ENCODE measurements around the gene POLR1A.
"Not testable (repeated sequence)": the region's sequence is repeated elsewhere in the genome, so short reads cannot be mapped to it uniquely, and the experiment has no call there.

POLR1A gene

DNA sequence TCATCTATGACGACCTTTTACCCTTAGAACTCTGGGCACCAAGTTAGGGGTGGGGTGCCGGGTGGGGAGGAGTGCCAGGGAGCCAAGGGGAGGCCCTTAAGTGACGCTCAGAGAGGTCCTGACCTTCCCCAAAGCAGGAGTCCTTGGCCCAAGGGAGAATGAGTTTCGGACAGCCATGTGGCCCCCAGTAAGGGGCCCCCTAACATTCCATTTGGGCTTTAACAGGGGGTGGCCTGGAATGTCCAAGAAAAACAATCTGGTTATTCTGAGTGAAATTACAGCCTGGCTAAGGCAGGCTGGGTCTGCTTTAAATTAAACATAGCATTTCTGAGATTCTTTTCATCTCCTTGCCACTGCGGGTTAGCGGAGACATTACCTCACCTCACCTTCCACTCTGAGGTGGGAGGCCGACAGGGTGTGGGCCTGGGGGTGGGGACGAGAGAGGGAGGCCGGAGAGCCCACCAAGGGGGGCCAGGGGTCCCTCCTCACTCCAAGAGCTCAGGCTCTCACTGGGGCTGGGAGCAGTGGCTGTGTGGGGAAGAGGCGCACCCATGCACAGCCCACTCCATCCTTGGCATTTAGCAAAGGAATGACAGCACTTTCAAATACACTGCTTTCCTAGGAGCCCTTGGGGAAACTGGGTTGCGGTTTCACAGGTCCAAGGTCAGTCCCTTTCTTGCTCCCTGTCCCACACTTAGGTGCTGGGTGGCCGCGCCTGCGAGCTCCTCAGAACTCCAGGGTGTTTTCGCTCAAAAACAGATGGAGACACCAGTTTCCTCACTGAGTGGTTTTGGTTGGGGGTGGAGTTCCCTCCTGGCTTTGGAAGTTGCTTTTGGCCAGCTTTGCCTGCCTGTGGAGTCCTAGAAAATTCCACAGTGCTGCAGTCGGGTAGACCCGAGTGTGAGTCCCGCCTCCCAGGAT is 107.4 kb downstream of the POLR1A start:
- no peak for DNase-seq (ENCODE audit: low read depth)

DNA sequence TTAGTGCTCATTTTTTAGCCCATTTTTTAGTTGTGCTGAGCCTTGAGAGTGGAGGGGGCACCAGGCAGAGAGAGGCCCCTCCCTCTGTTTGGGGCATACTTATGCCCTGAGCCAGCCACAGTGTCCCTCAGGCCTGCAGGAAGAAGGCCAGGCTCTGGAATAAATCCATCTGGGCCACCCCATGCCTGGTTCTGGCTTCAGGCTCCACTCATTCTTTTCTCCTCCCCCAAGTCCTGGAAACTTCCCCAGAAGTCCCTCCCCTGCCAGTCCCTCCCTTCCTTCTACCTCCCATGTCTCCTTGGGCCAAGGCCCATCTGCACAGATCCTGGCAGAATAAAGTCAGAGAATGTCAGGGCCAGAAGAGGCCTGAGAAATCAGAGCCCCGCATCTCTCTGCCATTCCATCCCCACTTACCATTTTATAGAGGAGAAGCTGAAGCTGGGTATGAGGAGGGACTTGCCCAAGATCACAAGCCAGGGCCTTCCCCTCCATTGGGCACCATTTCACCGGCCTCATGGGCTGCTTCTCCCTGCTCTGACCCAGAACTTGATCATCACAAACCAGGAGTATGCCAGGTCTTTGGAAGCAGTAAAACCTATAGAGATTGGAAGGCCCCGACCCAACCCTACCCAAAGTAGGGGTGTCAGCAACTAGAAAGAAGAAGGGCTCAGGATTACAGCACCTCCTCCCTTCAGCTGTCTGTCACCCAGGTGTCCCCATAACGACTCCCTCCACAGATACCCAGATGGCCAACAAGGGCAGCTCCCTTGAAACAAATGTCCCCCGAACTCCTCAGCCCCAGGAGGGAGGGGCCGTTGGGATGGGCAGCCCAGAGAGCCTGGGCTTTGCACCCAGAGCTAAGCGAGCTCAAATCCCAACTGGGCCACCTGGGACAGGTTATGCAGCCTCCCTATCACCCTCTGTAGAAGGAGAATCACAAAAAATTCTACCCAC is 108.4 kb downstream of the POLR1A start:
- no peak for DNase-seq (ENCODE audit: low read depth)

DNA sequence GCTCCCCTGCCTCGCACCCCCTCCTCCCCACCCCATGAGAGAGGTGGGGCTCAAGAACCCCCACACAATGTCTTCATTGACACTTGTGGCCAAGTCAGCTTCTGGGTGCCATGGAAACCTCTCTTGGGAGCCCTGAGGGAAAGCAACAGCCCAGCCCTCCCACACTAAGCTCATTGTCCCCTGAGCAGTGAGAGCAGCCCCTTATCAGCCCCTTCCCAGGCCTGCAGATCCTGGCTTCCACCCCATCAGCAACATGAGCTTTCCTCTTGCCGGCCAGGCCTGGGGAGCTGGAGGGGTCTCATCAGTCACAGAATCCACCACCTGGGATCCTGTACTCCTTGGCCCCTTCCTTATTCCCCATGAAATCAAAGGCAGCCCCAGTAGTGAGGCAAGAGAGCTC is 109.1 kb downstream of the POLR1A start:
- DNase-seq (ENCODE audit: low read depth), result no peak

DNA sequence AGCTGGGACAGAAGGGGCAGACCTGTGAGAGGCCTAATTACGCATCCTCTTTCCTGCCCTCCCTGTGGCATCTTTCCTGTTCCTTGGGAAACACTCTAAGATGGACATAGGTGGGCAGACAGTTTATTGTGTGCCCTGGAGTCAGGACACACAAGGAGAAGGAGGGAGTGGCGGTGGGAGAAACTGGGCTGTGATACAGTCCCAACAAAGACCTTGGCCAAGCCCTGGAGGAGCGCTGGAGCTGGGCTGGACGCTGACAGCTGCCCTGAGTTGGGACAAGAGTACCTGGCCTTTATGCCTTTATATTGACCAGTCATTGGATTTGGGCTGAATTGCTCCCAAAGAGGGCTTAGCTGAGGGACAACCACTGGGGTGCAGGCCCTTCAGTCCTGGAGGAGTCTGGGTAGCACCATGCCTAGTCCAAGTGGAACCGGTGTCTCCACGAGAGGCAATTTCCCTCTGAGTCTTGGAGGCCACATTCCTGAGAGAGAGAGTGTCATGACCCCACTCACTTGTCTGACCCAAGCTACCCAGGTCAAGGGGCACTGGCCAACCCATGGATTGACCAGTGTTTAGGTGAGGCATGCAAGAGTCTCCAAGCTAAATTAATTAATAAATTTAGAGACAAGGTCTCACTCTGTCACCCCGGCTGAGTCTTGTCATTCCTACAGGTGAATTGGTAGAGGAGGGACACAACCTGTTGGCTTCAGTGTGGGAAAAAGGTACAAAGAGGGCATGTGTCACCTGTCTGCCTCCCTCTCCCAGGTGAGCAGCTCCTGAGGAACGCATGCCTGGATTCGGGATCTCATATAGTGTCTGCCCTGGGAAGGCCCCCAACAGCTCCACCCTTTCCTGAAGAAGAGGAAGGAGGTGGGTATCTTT is 109.8 kb downstream of the POLR1A start:
- DNase-seq (ENCODE audit: low read depth), result no peak

- no peak for DNase-seq (ENCODE audit: low read depth)
Measured at GRCh38 chr2:85994897-85995647, 110.6 kb downstream of the POLR1A start.

DNA sequence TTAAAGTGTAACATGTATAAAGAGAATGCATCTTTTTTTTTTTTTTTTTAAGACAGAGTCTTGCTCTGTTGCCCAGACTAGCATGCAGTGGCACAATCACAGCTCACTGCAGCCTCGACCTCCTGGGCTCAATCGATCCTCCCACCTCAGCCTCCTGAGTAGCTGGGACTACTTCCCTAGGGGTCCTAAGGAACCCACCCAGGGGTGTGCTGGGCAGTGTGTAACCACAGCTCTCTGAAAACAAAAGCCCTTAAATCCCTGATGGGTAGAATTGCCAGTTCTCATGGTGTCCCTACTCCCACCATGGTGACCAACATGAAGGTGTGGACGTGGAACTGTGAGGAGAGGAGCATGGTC is 111.3 kb downstream of the POLR1A start:
- DNase-seq (ENCODE audit: low read depth), result no peak

GRCh38 chr2:85992611-85993010 is 113.1 kb downstream of the POLR1A start:
- DNase-seq (ENCODE audit: low read depth), result no peak

GRCh38 chr2:85992053-85992452 is 113.6 kb downstream of the POLR1A start:
- not testable (repeated sequence) for DNase-seq (ENCODE audit: low read depth)

GRCh38 chr2:85990084-85990483 is 115.6 kb downstream of the POLR1A start:
- DNase-seq (ENCODE audit: low read depth), result no peak

- no peak for DNase-seq (ENCODE audit: low read depth)
Measured at GRCh38 chr2:85989288-85989865, 116.3 kb downstream of the POLR1A start.

DNA sequence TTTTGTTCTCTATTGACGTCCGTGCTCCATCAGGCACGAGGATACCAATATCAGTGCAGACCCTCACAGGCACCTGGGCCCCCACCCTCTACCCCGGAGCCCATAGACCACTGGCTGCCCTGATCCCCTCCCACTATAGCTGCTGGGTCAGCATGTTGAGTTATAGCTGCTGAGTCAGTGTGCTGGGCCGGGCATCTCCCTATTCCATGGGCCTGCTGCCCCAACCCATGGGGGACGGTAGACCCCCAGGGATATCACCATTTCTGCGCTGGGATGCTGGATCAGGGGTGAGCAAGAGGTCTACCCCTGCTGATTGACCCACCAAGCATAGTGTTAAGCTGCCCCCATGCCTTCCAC is 116.8 kb downstream of the POLR1A start:
- no peak for DNase-seq (ENCODE audit: low read depth)

DNA sequence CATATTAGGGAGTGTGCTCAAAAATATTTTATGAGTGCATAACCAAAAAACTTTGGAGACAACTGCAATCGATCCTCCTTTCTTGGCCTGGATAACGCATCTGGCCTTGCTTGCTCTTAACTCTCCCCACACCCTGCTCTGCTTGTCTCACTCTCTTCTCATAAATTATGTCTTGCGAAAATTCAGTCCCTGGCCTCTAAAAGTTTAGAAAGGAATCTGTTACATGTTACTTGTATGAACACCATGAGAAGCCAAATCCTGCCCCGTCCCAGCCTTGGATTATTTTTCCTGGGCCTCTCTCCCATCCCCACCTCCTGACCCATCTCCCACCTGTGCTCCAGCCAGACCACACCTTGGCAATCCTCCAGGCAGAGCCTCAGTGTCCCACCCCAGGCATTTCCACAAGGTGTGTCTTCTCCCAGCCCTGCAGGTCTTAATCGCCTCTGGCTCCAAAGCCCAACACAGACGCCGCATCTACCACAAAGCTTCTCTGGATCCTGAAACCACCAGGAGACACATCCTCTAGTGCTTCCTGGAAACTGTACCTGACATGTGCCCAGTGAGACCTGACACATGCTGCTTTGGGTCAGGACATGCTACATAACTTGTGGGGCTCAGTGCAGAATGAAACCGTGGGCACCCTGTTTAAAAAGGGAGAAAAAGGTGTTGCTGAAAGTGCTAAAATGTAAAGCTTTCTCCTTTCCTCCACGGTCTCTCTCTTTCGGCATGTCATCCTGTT is 117.3 kb downstream of the POLR1A start:
- DNase-seq (ENCODE audit: low read depth), result no peak

DNA sequence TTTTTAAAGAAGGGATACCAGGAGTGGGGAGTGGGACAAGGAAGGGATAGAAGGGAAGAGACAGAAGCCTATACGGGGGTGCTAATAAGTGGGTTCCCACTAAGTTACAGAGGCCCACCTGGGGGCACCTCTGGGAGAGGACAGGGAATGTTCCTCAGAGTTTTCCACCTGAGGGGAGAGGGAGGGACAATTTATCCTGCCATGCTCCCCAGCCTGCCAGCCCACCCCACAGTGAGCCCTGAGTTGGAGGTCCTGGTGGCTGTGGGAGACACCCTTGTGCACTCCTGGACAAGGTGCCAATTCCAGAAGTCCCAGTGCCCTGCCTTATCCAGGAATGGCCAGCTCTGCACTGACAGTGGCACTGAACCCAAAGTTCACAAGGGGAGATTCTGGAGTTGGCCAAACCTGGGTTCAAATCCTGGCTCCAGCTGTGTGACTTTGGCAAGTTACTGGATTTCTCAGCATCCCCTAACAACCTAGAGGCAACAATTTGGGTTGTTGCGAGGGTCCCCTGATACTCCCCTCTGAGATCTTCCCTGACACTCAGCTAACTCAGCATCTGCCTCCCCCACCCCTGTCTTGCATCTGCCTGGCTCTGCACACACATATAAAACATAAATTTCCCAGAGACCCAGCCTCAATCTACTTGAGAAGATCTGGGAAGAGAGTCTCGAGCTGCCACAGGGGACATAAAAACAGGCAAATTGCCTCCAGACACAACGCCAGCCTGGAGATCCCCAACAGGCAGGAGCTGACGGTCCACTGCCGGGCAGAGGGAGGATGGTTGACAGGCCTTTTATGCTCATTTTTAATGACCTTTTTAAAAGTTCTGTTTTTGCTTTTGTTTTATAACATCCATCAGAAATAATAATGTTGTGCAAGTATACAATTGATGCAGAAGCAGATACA is 118.2 kb downstream of the POLR1A start:
- no peak for DNase-seq (ENCODE audit: low read depth)

GRCh38 chr2:85986121-85986520 is 119.6 kb downstream of the POLR1A start:
- no peak for DNase-seq (ENCODE audit: low read depth)

DNA sequence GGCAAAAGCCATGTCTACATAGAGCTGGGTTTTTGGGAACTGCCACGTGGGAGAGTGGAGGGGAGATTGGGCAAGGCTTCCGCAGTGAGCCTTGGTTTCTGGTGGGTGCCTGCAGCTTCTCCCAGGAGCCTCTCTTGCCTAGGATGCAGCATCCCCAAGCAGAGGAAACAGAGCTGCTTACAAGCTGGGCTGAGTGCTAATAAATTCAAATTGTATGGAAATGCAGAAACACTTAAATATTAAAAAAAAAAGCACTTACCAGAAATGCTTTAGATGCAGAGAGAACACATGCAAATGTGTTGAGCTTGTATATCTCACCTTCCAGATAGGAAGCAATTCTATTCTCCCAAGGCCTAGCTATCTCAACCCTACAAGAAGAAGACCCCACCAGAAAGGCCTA is 120.9 kb downstream of the POLR1A start:
- DNase-seq (ENCODE audit: low read depth), result no peak

DNA sequence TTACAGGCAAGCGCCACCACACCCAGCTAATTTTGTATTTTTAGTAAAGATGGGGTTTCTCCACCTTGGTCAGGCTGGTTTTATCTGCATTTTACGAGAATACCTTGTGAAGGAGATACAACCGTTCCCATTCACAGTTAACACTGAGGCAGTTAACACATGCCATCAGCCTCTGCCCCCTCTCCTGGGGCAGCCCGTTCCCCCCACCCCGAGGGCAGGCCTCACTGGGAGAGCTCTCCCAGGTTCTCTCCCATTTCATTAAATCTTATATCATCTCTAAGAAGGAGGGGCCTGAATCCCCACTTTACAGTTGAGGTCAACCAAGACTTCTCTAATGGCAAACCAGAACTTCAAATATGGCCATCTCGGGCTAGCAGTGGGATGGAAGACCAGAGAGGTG is 121.9 kb downstream of the POLR1A start:
- no peak for DNase-seq (ENCODE audit: low read depth)

DNA sequence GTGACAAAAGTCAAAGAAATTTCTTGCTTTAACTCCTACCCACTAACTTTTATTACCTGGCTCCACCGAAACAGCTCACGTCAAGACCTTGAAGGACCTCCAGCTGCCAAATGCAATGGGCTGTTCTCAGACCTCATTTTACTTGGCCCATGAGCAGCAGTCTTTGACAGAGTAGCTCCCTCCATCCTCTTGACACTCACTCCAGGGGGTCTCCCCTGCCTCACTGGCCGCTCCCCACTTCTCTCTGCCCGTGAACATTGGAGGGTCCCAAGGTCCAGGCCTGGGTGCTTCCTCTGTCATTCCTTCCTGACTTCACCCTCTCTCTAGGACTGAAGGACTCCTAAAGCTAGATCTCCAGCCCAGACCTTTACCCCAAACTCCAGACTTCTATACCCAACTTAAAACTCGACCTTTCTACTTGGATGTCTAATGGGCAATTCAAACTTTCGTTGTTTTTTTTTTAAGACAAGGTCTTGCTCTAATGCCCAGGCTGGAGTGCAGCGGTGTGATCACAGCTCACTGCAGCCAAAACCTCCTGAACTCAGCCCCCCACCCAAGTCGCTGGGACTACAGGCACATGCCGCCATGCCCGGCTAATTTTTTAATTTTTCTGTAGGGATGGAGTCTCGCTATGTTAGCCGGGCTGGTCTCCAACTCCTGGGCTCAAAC is 124.0 kb downstream of the POLR1A start:
- DNase-seq (ENCODE audit: low read depth), result no peak
